ENCODE data around the gene TMCC3. TPM values are rescaled to one million over a fixed set of nuclear protein-coding genes. Genes with fewer than 3 reads are reported as not detected.
"Not testable (repeated sequence)": the region's sequence is repeated elsewhere in the genome, so short reads cannot be mapped to it uniquely, and the experiment has no call there.

Gene TMCC3
- total RNA-seq, 1 experiment from 2014 or later, result 0.49 TPM

DNA sequence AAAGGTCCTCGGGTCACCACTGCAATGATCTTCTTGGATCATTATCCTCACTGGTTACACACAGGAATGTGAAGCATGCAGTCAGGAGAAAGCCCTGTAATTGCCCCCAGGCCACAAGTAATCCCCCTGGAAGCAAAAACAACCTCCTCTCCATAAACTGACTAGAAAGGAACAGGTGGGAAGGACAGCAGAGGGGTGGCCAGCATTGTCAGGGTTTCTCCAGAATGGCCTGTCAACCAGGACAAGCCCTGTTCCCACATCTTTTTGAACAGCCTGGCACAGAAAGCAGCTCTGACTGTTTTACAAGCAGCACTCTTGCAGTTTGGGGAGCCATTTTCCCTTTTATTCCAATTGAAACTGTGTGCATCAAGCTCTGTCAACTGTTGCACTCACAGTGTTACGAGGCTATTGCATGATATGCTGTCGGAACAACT lies 36.1 kb downstream of the TMCC3 start:
- ChIA-PET POLR2A (ENCODE audit: low non-redundant PET) (no interaction called here), CTCF (no interaction called here)
- no peaks in the 10 kb centered on the region for H3K27me3 ChIP-seq (replicated peaks; ENCODE audit: insufficient read depth, low read depth, low read length, poor library complexity)
- DNase-seq (ENCODE audit: low spot score), result no peak
- no peak overlapping the region for H3K4me3 ChIP-seq (ENCODE audit: low read depth, low read length, poor library complexity, severe bottlenecking)
- no peaks in the 10 kb centered on the region for H3K4me1 ChIP-seq (ENCODE audit: insufficient read depth, low read length, poor library complexity, severe bottlenecking)
- intact Hi-C loops (cut with micrococcal nuclease; ENCODE audit: unreplicated experiment), result no loop called here
- TF ChIP-seq EZH2 (IDR thresholded peaks at IDR 0.05; ENCODE audit: borderline replicate concordance, low read depth, low read length, poor library complexity, severe bottlenecking), result no peak
- TF ChIP-seq, protein P1, sequence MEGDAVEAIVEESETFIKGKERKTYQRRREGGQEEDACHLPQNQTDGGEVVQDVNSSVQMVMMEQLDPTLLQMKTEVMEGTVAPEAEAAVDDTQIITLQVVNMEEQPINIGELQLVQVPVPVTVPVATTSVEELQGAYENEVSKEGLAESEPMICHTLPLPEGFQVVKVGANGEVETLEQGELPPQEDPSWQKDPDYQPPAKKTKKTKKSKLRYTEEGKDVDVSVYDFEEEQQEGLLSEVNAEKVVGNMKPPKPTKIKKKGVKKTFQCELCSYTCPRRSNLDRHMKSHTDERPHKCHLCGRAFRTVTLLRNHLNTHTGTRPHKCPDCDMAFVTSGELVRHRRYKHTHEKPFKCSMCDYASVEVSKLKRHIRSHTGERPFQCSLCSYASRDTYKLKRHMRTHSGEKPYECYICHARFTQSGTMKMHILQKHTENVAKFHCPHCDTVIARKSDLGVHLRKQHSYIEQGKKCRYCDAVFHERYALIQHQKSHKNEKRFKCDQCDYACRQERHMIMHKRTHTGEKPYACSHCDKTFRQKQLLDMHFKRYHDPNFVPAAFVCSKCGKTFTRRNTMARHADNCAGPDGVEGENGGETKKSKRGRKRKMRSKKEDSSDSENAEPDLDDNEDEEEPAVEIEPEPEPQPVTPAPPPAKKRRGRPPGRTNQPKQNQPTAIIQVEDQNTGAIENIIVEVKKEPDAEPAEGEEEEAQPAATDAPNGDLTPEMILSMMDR (conservative IDR thresholded peaks at IDR 0.05; ENCODE audit: low read depth, low read length), result no peak
- no TSS peak for BruUV-seq (replicated peaks)
- H3K9me3 ChIP-seq (ENCODE audit: low read depth, low read length, poor library complexity, severe bottlenecking), result no peaks in the 10 kb centered on the region
- no peak overlapping the region for H3K27ac ChIP-seq (ENCODE audit: low read depth, low read length, poor library complexity, severe bottlenecking)
- H3K36me3 ChIP-seq (ENCODE audit: insufficient read depth, low read length, poor library complexity, severe bottlenecking), result no peaks in the 10 kb centered on the region

DNA sequence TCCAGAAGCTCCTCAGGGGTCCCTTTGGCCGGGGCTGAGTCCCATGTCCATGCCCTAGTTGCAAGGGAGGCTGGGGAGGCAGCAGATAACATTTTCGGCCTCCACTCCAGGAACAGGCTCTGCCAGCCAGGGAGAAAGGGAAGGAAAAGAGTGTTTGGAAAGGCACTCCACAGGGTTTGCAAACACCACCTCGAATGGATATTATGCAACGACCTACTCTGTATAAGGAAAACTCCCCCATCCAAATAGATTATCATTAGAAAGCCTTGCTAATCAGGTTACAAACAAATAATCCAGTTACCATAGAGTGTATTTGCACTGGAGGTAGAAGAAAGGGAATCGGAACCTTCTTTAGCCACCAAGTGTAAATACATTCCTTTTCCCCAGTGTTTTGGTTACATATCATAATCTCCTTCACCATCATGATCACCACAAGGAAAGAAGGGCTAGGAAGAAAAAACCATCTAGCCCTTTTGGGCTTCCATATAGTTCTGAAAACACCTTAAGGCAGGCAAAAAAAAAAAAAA lies 40.4 kb downstream of the TMCC3 start:
- TF ChIP-seq, protein P1 (conservative IDR thresholded peaks at IDR 0.05; ENCODE audit: low read depth, low read length), result no peak
- TF ChIP-seq EZH2 (IDR thresholded peaks at IDR 0.05; ENCODE audit: borderline replicate concordance, low read depth, low read length, poor library complexity, severe bottlenecking), result no peak
- POLR2A ChIA-PET (ENCODE audit: low non-redundant PET), result no interaction called here
- Histone ChIP-seq H3K9me3 (ENCODE audit: low read depth, low read length, poor library complexity, severe bottlenecking) (no peaks in the 10 kb centered on the region), H3K4me1 (ENCODE audit: insufficient read depth, low read length, poor library complexity, severe bottlenecking) (no peaks in the 10 kb centered on the region), H3K27ac (ENCODE audit: low read depth, low read length, poor library complexity, severe bottlenecking) (no peak overlapping the region), H3K4me3 (ENCODE audit: low read depth, low read length, poor library complexity, severe bottlenecking) (no peak overlapping the region), H3K36me3 (ENCODE audit: insufficient read depth, low read length, poor library complexity, severe bottlenecking) (no peaks in the 10 kb centered on the region), H3K27me3 (replicated peaks; ENCODE audit: insufficient read depth, low read depth, low read length, poor library complexity) (no peaks in the 10 kb centered on the region)
- no TSS peak for BruUV-seq (replicated peaks)
- DNase-seq (ENCODE audit: low spot score), result no peak
- intact Hi-C loops (cut with micrococcal nuclease; ENCODE audit: unreplicated experiment), result no loop called here
- CTCF ChIA-PET, result no interaction called here

- H3K9me3 ChIP-seq (ENCODE audit: low read depth, low read length, poor library complexity, severe bottlenecking); POLR2A ChIA-PET (ENCODE audit: low non-redundant PET); H3K4me1 ChIP-seq (ENCODE audit: insufficient read depth, low read length, poor library complexity, severe bottlenecking); H3K4me3 ChIP-seq (ENCODE audit: low read depth, low read length, poor library complexity, severe bottlenecking); H3K27me3 ChIP-seq (replicated peaks; ENCODE audit: insufficient read depth, low read depth, low read length, poor library complexity); H3K36me3 ChIP-seq (ENCODE audit: insufficient read depth, low read length, poor library complexity, severe bottlenecking); CTCF ChIA-PET; intact Hi-C loops (cut with micrococcal nuclease; ENCODE audit: unreplicated experiment); BruUV-seq (replicated peaks); H3K27ac ChIP-seq (ENCODE audit: low read depth, low read length, poor library complexity, severe bottlenecking); DNase-seq (ENCODE audit: low spot score): not testable (repeated sequence)
These were observed 43.5 kb downstream of the TMCC3 start for GRCh38 chr12:94606810-94607209.

GRCh38 chr12:94604366-94604698 lies 46.0 kb downstream of the TMCC3 start:
- Histone ChIP-seq H3K4me1 (ENCODE audit: insufficient read depth, low read length, poor library complexity, severe bottlenecking) (no peaks in the 10 kb centered on the region), H3K36me3 (ENCODE audit: insufficient read depth, low read length, poor library complexity, severe bottlenecking) (no peaks in the 10 kb centered on the region), H3K9me3 (ENCODE audit: low read depth, low read length, poor library complexity, severe bottlenecking) (no peaks in the 10 kb centered on the region), H3K27ac (ENCODE audit: low read depth, low read length, poor library complexity, severe bottlenecking) (no peak overlapping the region), H3K4me3 (ENCODE audit: low read depth, low read length, poor library complexity, severe bottlenecking) (no peak overlapping the region), H3K27me3 (replicated peaks; ENCODE audit: insufficient read depth, low read depth, low read length, poor library complexity) (no peaks in the 10 kb centered on the region)
- intact Hi-C loops (cut with micrococcal nuclease; ENCODE audit: unreplicated experiment), result no loop called here
- DNase-seq (ENCODE audit: low spot score), result no peak
- ChIA-PET CTCF (interaction anchor here (0.6 kb wide), 1 partner anchor 13 kb away, joined by 5 read pairs; no protein-coding TSS in a partner anchor), POLR2A (ENCODE audit: low non-redundant PET) (no interaction called here)
- TF ChIP-seq, protein P1 (conservative IDR thresholded peaks at IDR 0.05; ENCODE audit: low read depth, low read length), result no peak
- no peak for TF ChIP-seq EZH2 (IDR thresholded peaks at IDR 0.05; ENCODE audit: borderline replicate concordance, low read depth, low read length, poor library complexity, severe bottlenecking)
- BruUV-seq (replicated peaks), result no TSS peak
